ENCODE results near the gene NUP88. TPM values are rescaled to one million over a fixed set of nuclear protein-coding genes. Genes with fewer than 3 reads are reported as not detected.

NUP88 gene
- polyA plus RNA-seq, 1 donor (not counting 4 experiments of a cell fraction or from before 2014, with no cell fraction given): 81.5 TPM

GRCh38 chr17:5370411-5370810 lies 49.1 kb downstream of the NUP88 start:
- Histone ChIP-seq H3K27ac (ENCODE audit: control insufficient read depth, insufficient read depth, low read length) (no peak overlapping the region), H3K4me1 (ENCODE audit: control insufficient read depth, extremely low read depth, insufficient read depth, low read length) (peaks cover 10% of the 10 kb centered on the region), H3K4me3 (ENCODE audit: control insufficient read depth in 2 of 3, extremely low read depth in 1 of 3, insufficient read depth in 2 of 3, low read depth in 1 of 3, low read length in 3 of 3) (no peak overlapping the region), H4K20me1 (ENCODE audit: control insufficient read depth, extremely low read depth, insufficient read depth, low read length) (no peaks in the 10 kb centered on the region), H2AFZ (ENCODE audit: control insufficient read depth, low read length) (no peak overlapping the region), H3K36me3 (ENCODE audit: control insufficient read depth in 2 of 2, extremely low read depth in 1 of 2, insufficient read depth in 2 of 2, low read length in 2 of 2) (peaks cover 8 to 16% of the 10 kb centered on the region in 2 experiments), H3K9me1 (ENCODE audit: control insufficient read depth, extremely low read depth, insufficient read depth, low read length) (no peaks in the 10 kb centered on the region), H3K9ac (ENCODE audit: control insufficient read depth, extremely low read depth, insufficient read depth, low read length) (no peak overlapping the region), H3K4me2 (ENCODE audit: control insufficient read depth, extremely low read depth, insufficient read depth, low read depth, low read length) (no peak overlapping the region), H3K9me3 (ENCODE audit: control insufficient read depth, low read depth, low read length) (no peaks in the 10 kb centered on the region), H3K27me3 (ENCODE audit: control insufficient read depth, extremely low read depth, insufficient read depth, low read length) (no peaks in the 10 kb centered on the region), H3K79me2 (ENCODE audit: control insufficient read depth, insufficient read depth, low read length) (no peaks in the 10 kb centered on the region)
- dilution Hi-C loops (cut with MboI; ENCODE audit: extremely low pct_ligation_motif_present, low sequenced_read_pairs): no loop called here
- DNase-seq (ENCODE audit: low read depth, low spot score) (no peak), FAIRE-seq (no peak)
- TF ChIP-seq EZH2 (IDR thresholded peaks at IDR 0.05; ENCODE audit: low read length) (no peak), CTCF (optimal IDR thresholded peaks at IDR 0.05 in 1 of 3, IDR thresholded peaks at IDR 0.05 in 1 of 3, conservative IDR thresholded peaks at IDR 0.05 in 1 of 3; ENCODE audit: extremely low read depth in 1 of 3, insufficient read depth in 2 of 3, low read length in 3 of 3) (no peak)

GRCh38 chr17:5365831-5366230 lies 53.6 kb downstream of the NUP88 start:
- peak overlapping the region; percentile 27 to 66 (median 65) for H3K4me3 ChIP-seq (ENCODE audit: control insufficient read depth in 2 of 3, extremely low read depth in 1 of 3, insufficient read depth in 2 of 3, low read depth in 1 of 3, low read length in 3 of 3)
- DNase-seq (ENCODE audit: low read depth, low spot score) (peak; percentile 49), FAIRE-seq (peak; percentile 51)
- H3K27ac ChIP-seq (ENCODE audit: control insufficient read depth, insufficient read depth, low read length): peak overlapping the region; percentile 97
- no peaks in the 10 kb centered on the region for H3K27me3 ChIP-seq (ENCODE audit: control insufficient read depth, extremely low read depth, insufficient read depth, low read length)
- H3K4me1 ChIP-seq (ENCODE audit: control insufficient read depth, extremely low read depth, insufficient read depth, low read length): peaks cover 29% of the 10 kb centered on the region
- no peak for TF ChIP-seq CTCF (optimal IDR thresholded peaks at IDR 0.05 in 1 of 3, IDR thresholded peaks at IDR 0.05 in 1 of 3, conservative IDR thresholded peaks at IDR 0.05 in 1 of 3; ENCODE audit: extremely low read depth in 1 of 3, insufficient read depth in 2 of 3, low read length in 3 of 3)
- no peak for TF ChIP-seq EZH2 (IDR thresholded peaks at IDR 0.05; ENCODE audit: low read length)
- peaks cover 11 to 17% of the 10 kb centered on the region in 2 experiments for H3K36me3 ChIP-seq (ENCODE audit: control insufficient read depth in 2 of 2, extremely low read depth in 1 of 2, insufficient read depth in 2 of 2, low read length in 2 of 2)
- dilution Hi-C loops (cut with MboI; ENCODE audit: extremely low pct_ligation_motif_present, low sequenced_read_pairs): no loop called here
- H4K20me1 ChIP-seq (ENCODE audit: control insufficient read depth, extremely low read depth, insufficient read depth, low read length): no peaks in the 10 kb centered on the region
- H3K79me2 ChIP-seq (ENCODE audit: control insufficient read depth, insufficient read depth, low read length): no peaks in the 10 kb centered on the region
- H3K9me1 ChIP-seq (ENCODE audit: control insufficient read depth, extremely low read depth, insufficient read depth, low read length): no peaks in the 10 kb centered on the region
- peak overlapping the region; percentile 98 for H3K4me2 ChIP-seq (ENCODE audit: control insufficient read depth, extremely low read depth, insufficient read depth, low read depth, low read length)
- H2AFZ ChIP-seq (ENCODE audit: control insufficient read depth, low read length): peak overlapping the region; percentile 87
- peak overlapping the region; percentile 82 for H3K9ac ChIP-seq (ENCODE audit: control insufficient read depth, extremely low read depth, insufficient read depth, low read length)
- no peaks in the 10 kb centered on the region for H3K9me3 ChIP-seq (ENCODE audit: control insufficient read depth, low read depth, low read length)
